ENCODE data around the gene RNPEPL1. TPM values are rescaled to one million over a fixed set of nuclear protein-coding genes. Genes with fewer than 3 reads are reported as not detected.

The RNPEPL1 gene
- total RNA-seq, 1 experiment from 2014 or later: 22.6 TPM

GRCh38 chr2:240577281-240578109, 9.2 kb downstream of the RNPEPL1 start:
- no peak for DNase-seq
- Histone ChIP-seq H3K4me1 (no peaks in the 10 kb centered on the region), H3K27me3 (replicated peaks; ENCODE audit: control insufficient read depth, insufficient read depth, low read length) (no peaks in the 10 kb centered on the region), H3K36me3 (ENCODE audit: control insufficient read depth, insufficient read depth, low read length) (peaks cover 1% of the 10 kb centered on the region; the same call in 1 of the 2 replicates), H3K9me3 (no peaks in the 10 kb centered on the region), H3K4me3 (ENCODE audit: low read depth, low read length) (no peak overlapping the region)
- no peaks in the 10 kb centered on the region for H3K27me3 Mint-ChIP-seq (ENCODE audit: insufficient read depth, unreplicated experiment)
- no TSS peak for BruUV-seq (replicated peaks)
- peaks cover 13% of the 10 kb centered on the region for H3K36me3 Mint-ChIP-seq (ENCODE audit: insufficient read depth, unreplicated experiment)
- H3K9me3 Mint-ChIP-seq (ENCODE audit: unreplicated experiment): no peaks in the 10 kb centered on the region
- no peak for TF ChIP-seq CTCF (IDR thresholded peaks at IDR 0.05; ENCODE audit: insufficient read depth in 1 of 2, low read depth in 1 of 2, low read length in 1 of 2, severe bottlenecking in 1 of 2, unreplicated experiment in 1 of 2)
- H3K27ac Mint-ChIP-seq (ENCODE audit: unreplicated experiment): no peak overlapping the region
- peaks cover 13% of the 10 kb centered on the region for H3K4me1 Mint-ChIP-seq (ENCODE audit: low read depth, unreplicated experiment)
- ChIA-PET CTCF (no interaction called here), POLR2A (no interaction called here)
- intact Hi-C loops (cut with micrococcal nuclease; ENCODE audit: unreplicated experiment): no loop called here
- no peak overlapping the region for H3K4me3 Mint-ChIP-seq (ENCODE audit: unreplicated experiment)

GRCh38 chr2:240578110-240578450, 9.8 kb downstream of the RNPEPL1 start:
- CTCF ChIA-PET: no interaction called here
- Histone ChIP-seq H3K27me3 (replicated peaks; ENCODE audit: control insufficient read depth, insufficient read depth, low read length) (no peaks in the 10 kb centered on the region), H3K36me3 (ENCODE audit: control insufficient read depth, insufficient read depth, low read length) (peaks cover 1% of the 10 kb centered on the region; the same call in 1 of the 2 replicates), H3K4me1 (no peaks in the 10 kb centered on the region), H3K9me3 (no peaks in the 10 kb centered on the region), H3K4me3 (ENCODE audit: low read depth, low read length) (no peak overlapping the region)
- Mint-ChIP-seq H3K27me3 (ENCODE audit: insufficient read depth, unreplicated experiment) (no peaks in the 10 kb centered on the region), H3K36me3 (ENCODE audit: insufficient read depth, unreplicated experiment) (peaks cover 13% of the 10 kb centered on the region), H3K4me3 (ENCODE audit: unreplicated experiment) (no peak overlapping the region), H3K27ac (ENCODE audit: unreplicated experiment) (no peak overlapping the region), H3K4me1 (ENCODE audit: low read depth, unreplicated experiment) (peaks cover 13% of the 10 kb centered on the region), H3K9me3 (ENCODE audit: unreplicated experiment) (no peaks in the 10 kb centered on the region)
- no peak for TF ChIP-seq CTCF (IDR thresholded peaks at IDR 0.05; ENCODE audit: insufficient read depth in 1 of 2, low read depth in 1 of 2, low read length in 1 of 2, severe bottlenecking in 1 of 2, unreplicated experiment in 1 of 2)
- no peak for DNase-seq
- POLR2A ChIA-PET: no interaction called here
- intact Hi-C loops (cut with micrococcal nuclease; ENCODE audit: unreplicated experiment): no loop called here
- BruUV-seq (replicated peaks): no TSS peak

GRCh38 chr2:240578488-240578887, 10.2 kb downstream of the RNPEPL1 start:
- no peaks in the 10 kb centered on the region for H3K27me3 Mint-ChIP-seq (ENCODE audit: insufficient read depth, unreplicated experiment)
- Histone ChIP-seq H3K36me3 (ENCODE audit: control insufficient read depth, insufficient read depth, low read length) (peaks cover 1% of the 10 kb centered on the region; the same call in 1 of the 2 replicates), H3K4me3 (ENCODE audit: low read depth, low read length) (no peak overlapping the region), H3K27me3 (replicated peaks; ENCODE audit: control insufficient read depth, insufficient read depth, low read length) (no peaks in the 10 kb centered on the region), H3K9me3 (no peaks in the 10 kb centered on the region), H3K4me1 (no peaks in the 10 kb centered on the region)
- BruUV-seq (replicated peaks): no TSS peak
- peaks cover 13% of the 10 kb centered on the region for H3K4me1 Mint-ChIP-seq (ENCODE audit: low read depth, unreplicated experiment)
- intact Hi-C loops (cut with micrococcal nuclease; ENCODE audit: unreplicated experiment): no loop called here
- ChIA-PET POLR2A (no interaction called here), CTCF (no interaction called here)
- no peak for DNase-seq
- H3K36me3 Mint-ChIP-seq (ENCODE audit: insufficient read depth, unreplicated experiment): peaks cover 13% of the 10 kb centered on the region
- no peak overlapping the region for H3K27ac Mint-ChIP-seq (ENCODE audit: unreplicated experiment)
- no peaks in the 10 kb centered on the region for H3K9me3 Mint-ChIP-seq (ENCODE audit: unreplicated experiment)
- no peak for TF ChIP-seq CTCF (IDR thresholded peaks at IDR 0.05; ENCODE audit: insufficient read depth in 1 of 2, low read depth in 1 of 2, low read length in 1 of 2, severe bottlenecking in 1 of 2, unreplicated experiment in 1 of 2)
- no peak overlapping the region for H3K4me3 Mint-ChIP-seq (ENCODE audit: unreplicated experiment)
